ENCODE data around the gene PCNX2.
"Not testable (repeated sequence)": the region's sequence is repeated elsewhere in the genome, so short reads cannot be mapped to it uniquely, and the experiment has no call there.

PCNX2 gene

DNA sequence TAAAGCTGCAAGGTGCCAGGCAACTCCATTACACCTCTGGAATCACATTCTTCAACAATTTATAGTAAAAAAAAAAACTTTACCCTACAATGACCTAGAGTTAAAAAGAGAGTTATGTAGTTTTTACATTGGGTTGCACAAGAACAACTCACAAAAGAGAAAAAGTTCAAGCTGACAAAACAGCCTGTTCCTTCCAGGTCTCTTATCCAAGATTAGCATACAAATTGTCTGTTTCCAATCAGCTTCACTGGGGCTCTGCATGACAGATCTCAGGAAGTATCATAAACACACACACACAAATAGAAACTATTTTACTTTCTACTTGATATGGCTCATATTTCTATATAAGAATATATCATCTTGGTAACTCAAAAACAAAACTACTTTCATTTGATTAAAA lies 154.6 kb downstream of the PCNX2 start:
- Histone ChIP-seq H3K27ac (ENCODE audit: low read length) (no peak overlapping the region), H3K9ac (ENCODE audit: low read depth, low read length) (no peak overlapping the region), H3K4me3 (ENCODE audit: low read length) (no peak overlapping the region), H3K27me3 (ENCODE audit: insufficient read depth, low read length) (no peaks in the 10 kb centered on the region), H3K4me1 (ENCODE audit: insufficient read depth, low read length) (peaks cover 3% of the 10 kb centered on the region; the same call in 1 of the 2 replicates), H3K36me3 (ENCODE audit: insufficient read depth, low read depth, low read length) (peaks cover 41% of the 10 kb centered on the region), H3K9me3 (ENCODE audit: insufficient read depth, low read depth, low read length) (no peaks in the 10 kb centered on the region)

DNA sequence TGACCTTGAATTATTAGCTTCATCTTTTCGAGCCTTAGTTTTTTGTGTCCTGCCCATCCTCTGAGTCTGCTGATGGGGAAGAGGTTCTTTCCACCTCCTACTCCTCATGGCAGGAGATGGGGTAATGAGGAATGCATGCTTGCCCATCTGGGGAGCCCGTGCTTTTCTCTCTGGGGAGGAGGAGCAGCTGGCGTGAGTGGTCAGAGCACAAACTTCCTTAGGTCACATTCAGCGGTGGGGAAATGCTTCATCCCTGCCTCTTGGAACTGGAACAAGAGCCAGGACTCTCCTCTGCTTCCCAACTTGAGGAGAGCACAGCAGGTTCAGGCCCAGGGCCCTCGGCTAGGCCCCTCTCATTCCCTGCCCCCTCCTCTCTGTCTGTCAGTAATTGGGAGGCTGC lies 155.0 kb downstream of the PCNX2 start:
- Histone ChIP-seq H3K27me3 (ENCODE audit: insufficient read depth, low read length) (no peaks in the 10 kb centered on the region), H3K9ac (ENCODE audit: low read depth, low read length) (no peak overlapping the region), H3K9me3 (ENCODE audit: insufficient read depth, low read depth, low read length) (no peaks in the 10 kb centered on the region), H3K4me3 (ENCODE audit: low read length) (no peak overlapping the region), H3K27ac (ENCODE audit: low read length) (no peak overlapping the region), H3K4me1 (ENCODE audit: insufficient read depth, low read length) (peaks cover 3% of the 10 kb centered on the region; the same call in 1 of the 2 replicates), H3K36me3 (ENCODE audit: insufficient read depth, low read depth, low read length) (peaks cover 41% of the 10 kb centered on the region)

DNA sequence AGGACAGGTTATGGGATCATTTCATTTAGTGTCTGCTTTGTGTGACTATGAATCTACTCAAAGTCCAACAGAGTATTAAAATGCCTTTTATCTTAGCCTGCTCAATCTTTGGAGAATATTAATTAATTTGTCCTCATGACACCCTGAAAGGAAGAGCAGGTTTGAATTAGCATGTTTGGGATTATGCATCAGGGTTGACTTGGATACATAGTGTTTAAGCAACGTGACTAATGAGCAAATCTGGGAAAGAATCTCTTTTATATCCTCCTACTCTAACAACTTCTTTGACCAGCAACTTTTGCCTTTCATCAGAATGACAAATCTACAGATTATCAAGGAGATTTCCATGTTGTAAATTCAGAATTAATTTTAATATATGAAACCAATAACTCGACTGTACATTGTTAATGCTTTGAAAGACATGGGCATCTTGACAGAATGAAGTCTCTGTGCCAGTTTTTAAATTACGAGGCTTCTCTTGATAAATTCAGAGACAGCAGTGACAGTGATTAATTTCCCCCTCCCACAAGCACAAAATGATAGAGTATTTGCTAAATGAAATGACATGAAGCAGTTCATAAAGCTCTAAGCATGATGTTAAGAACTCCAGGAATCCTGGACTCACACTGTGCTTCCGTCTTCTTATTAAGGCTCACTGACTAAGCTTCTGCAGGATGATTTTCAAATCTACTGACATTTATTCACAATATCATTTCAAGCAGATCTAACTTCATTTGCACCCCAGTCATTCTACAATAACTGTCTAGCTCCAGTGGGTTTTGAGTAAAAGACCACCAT lies 156.5 kb downstream of the PCNX2 start:
- H3K36me3 ChIP-seq (ENCODE audit: insufficient read depth, low read depth, low read length): peaks cover 51% of the 10 kb centered on the region
- H3K27ac ChIP-seq (ENCODE audit: low read length): no peak overlapping the region
- no peak overlapping the region for H3K4me3 ChIP-seq (ENCODE audit: low read length)
- no peak overlapping the region for H3K9ac ChIP-seq (ENCODE audit: low read depth, low read length)
- no peaks in the 10 kb centered on the region for H3K9me3 ChIP-seq (ENCODE audit: insufficient read depth, low read depth, low read length)
- H3K27me3 ChIP-seq (ENCODE audit: insufficient read depth, low read length): no peaks in the 10 kb centered on the region
- H3K4me1 ChIP-seq (ENCODE audit: insufficient read depth, low read length): peaks cover 3% of the 10 kb centered on the region; the same call in 1 of the 2 replicates

DNA sequence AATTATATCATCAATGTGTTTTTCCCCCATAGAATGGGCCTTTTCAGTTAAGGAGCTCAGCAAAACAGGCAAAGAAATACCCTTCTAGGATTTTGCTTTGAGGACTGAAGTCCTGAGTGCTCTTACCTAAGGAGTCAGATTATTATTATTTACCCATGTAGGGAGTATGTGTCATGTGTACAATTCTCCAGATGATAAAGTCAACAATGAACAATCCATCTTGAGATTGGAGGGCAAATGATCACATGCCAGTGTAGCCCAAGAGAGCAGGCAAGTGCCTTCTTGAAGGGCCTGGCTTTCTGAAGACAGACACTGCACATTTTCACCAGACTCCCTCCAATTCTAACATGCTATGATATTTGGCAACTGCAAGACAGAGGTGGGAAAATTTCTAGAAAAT lies 159.7 kb downstream of the PCNX2 start:
- no peak overlapping the region for H3K27ac ChIP-seq (ENCODE audit: low read length)
- H3K9me3 ChIP-seq (ENCODE audit: insufficient read depth, low read depth, low read length): no peaks in the 10 kb centered on the region
- no peaks in the 10 kb centered on the region for H3K27me3 ChIP-seq (ENCODE audit: insufficient read depth, low read length)
- no peaks in the 10 kb centered on the region; the same call in 1 of the 2 replicates for H3K4me1 ChIP-seq (ENCODE audit: insufficient read depth, low read length)
- H3K36me3 ChIP-seq (ENCODE audit: insufficient read depth, low read depth, low read length): peaks cover 78% of the 10 kb centered on the region
- no peak overlapping the region for H3K9ac ChIP-seq (ENCODE audit: low read depth, low read length)
- H3K4me3 ChIP-seq (ENCODE audit: low read length): no peak overlapping the region

DNA sequence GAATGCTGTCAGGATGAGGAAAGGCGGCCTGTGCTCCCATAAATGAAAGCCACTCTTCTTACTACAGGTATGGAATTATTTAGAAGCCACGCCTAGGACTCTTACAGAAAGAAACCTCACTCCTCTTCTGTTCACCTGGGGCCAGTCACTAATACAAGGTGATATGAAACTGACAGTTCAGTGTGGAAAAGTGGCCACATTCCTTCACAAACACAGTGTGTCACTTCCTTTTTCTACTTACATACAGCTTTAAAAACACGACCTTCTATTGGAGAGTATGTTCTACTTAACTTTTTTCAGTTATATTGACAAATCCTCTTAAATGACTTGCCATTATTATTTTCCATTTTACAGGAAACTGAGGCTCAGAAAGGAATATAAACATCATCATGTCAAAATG lies 163.1 kb downstream of the PCNX2 start:
- no peaks in the 10 kb centered on the region for H3K27me3 ChIP-seq (ENCODE audit: insufficient read depth, low read length)
- H3K4me3 ChIP-seq (ENCODE audit: low read length): no peak overlapping the region
- H3K4me1 ChIP-seq (ENCODE audit: insufficient read depth, low read length): no peaks in the 10 kb centered on the region
- peaks cover 73% of the 10 kb centered on the region for H3K36me3 ChIP-seq (ENCODE audit: insufficient read depth, low read depth, low read length)
- no peak overlapping the region for H3K9ac ChIP-seq (ENCODE audit: low read depth, low read length)
- no peaks in the 10 kb centered on the region for H3K9me3 ChIP-seq (ENCODE audit: insufficient read depth, low read depth, low read length)
- H3K27ac ChIP-seq (ENCODE audit: low read length): no peak overlapping the region

DNA sequence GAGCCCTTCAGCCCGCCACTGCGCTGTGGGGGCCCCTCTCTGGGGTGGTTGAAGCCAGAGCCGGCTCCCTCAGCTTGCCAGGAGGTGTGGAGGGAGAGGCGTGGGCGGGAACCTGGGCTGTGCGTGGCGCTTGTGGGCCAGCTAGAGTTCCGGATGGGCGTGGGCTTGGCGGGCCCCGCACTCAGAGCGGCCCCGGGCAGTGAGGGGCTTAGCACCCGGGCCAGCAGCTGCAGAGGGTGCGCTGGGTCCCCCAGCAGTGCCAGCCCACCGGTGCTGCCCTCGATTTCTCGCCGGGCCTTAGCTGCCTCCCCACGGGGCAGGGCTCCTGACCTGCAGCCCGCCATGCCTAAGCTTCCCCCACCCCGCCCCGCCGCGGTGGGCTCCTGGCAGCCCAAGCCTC lies 166.5 kb downstream of the PCNX2 start:
- H3K9ac ChIP-seq (ENCODE audit: low read depth, low read length); H3K27me3 ChIP-seq (ENCODE audit: insufficient read depth, low read length); H3K27ac ChIP-seq (ENCODE audit: low read length); H3K9me3 ChIP-seq (ENCODE audit: insufficient read depth, low read depth, low read length); H3K4me3 ChIP-seq (ENCODE audit: low read length); H3K4me1 ChIP-seq (ENCODE audit: insufficient read depth, low read length): not testable (repeated sequence)
- H3K36me3 ChIP-seq (ENCODE audit: insufficient read depth, low read depth, low read length): peaks cover 70% of the 10 kb centered on the region

DNA sequence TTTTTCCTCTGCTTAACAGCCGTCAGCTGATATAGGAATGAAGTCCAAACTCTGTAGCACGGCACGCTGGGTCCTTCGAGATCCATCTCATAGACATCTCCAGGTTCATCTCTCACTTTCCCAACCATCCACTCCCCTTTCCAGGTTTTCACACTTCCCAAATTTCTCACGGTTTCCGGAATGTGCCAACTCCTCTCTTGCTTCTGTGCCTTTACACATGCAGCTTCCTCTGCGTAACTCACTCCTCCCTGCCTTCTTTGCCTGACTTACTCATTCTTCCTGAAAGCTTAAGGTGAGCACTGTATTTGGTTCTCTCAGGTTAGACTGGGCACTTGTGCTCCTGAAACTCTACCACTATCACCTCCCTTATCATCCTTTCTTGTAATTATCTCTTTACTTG lies 168.4 kb downstream of the PCNX2 start:
- peaks cover 54% of the 10 kb centered on the region for H3K36me3 ChIP-seq (ENCODE audit: insufficient read depth, low read depth, low read length)
- H3K9me3 ChIP-seq (ENCODE audit: insufficient read depth, low read depth, low read length): no peaks in the 10 kb centered on the region
- no peak overlapping the region for H3K9ac ChIP-seq (ENCODE audit: low read depth, low read length)
- no peak overlapping the region for H3K4me3 ChIP-seq (ENCODE audit: low read length)
- H3K4me1 ChIP-seq (ENCODE audit: insufficient read depth, low read length): no peaks in the 10 kb centered on the region
- no peaks in the 10 kb centered on the region for H3K27me3 ChIP-seq (ENCODE audit: insufficient read depth, low read length)
- H3K27ac ChIP-seq (ENCODE audit: low read length): no peak overlapping the region

DNA sequence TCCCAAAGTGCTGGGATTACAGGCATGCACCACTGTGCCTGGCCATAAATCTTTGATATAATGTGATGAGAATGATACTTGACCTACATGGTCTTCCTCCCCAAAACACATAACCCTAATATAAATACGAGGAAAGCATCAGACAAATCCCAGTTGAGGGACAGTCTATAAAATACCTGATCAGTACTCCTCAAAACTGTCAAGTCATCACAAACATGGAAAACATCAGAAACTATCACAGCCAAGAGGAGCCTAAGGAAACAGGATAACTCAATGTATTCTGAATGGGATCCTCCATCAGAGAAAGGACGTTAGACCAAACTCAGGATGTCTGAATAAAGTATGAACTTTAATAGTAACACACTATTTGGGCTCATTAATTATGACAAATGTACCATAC lies 172.7 kb downstream of the PCNX2 start:
- Histone ChIP-seq H3K36me3 (ENCODE audit: insufficient read depth, low read depth, low read length) (peaks cover 34% of the 10 kb centered on the region), H3K9me3 (ENCODE audit: insufficient read depth, low read depth, low read length) (no peaks in the 10 kb centered on the region), H3K4me1 (ENCODE audit: insufficient read depth, low read length) (no peaks in the 10 kb centered on the region), H3K9ac (ENCODE audit: low read depth, low read length) (no peak overlapping the region), H3K4me3 (ENCODE audit: low read length) (no peak overlapping the region), H3K27me3 (ENCODE audit: insufficient read depth, low read length) (no peaks in the 10 kb centered on the region), H3K27ac (ENCODE audit: low read length) (no peak overlapping the region)

DNA sequence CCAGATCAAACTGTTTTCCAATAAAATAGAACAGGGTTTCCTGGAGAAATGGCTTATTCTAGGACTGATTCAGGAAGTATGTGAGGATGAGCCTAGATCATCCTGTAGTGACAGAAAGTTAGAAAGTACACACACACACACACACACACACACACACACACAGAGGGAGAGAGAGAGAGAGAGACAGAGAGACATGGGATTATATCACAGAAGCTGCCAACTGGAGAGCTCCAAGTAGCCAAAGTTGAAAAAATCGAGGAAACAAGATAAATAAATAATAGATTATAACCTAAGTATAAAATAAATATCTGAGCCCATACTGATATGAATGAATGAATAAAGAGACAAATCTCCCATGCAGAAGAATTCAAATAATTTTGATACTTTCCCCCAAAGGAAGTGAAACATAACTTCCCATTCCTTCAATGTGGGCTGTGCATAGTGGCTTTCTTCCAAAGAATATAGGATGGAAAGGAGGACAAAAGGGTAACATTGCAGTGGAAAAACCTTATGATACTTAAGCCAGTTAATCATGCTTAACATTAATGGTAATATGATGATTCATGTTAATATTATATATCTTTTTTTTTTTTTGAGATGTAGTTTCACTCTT lies 173.5 kb downstream of the PCNX2 start:
- H3K27ac ChIP-seq (ENCODE audit: low read length): no peak overlapping the region
- H3K4me1 ChIP-seq (ENCODE audit: insufficient read depth, low read length): no peaks in the 10 kb centered on the region
- no peak overlapping the region for H3K9ac ChIP-seq (ENCODE audit: low read depth, low read length)
- H3K9me3 ChIP-seq (ENCODE audit: insufficient read depth, low read depth, low read length): no peaks in the 10 kb centered on the region
- H3K36me3 ChIP-seq (ENCODE audit: insufficient read depth, low read depth, low read length): peaks cover 27% of the 10 kb centered on the region
- H3K4me3 ChIP-seq (ENCODE audit: low read length): no peak overlapping the region
- H3K27me3 ChIP-seq (ENCODE audit: insufficient read depth, low read length): no peaks in the 10 kb centered on the region

DNA sequence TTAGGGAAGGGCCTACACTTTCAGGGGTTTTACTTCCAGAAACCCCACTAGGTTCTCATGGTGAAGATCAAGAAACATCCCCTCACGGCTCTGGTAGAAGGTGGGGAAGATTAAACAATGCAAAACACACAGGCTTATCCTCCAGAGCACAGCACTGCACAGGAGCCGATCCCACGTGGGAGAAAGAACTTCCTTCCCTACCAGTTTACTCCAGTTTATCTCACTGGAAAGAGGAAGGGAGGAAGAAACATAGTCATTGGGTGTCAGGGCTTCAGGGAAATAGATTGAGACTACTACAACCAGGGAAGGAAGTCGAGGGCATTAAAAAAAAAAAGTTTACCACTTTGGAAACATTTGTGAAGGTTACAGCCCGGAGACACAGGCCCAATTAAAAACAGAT lies 180.7 kb downstream of the PCNX2 start:
- Histone ChIP-seq H3K4me3 (ENCODE audit: low read length) (no peak overlapping the region), H3K4me1 (ENCODE audit: insufficient read depth, low read length) (peaks cover 43% of the 10 kb centered on the region), H3K27me3 (ENCODE audit: insufficient read depth, low read length) (no peaks in the 10 kb centered on the region), H3K9me3 (ENCODE audit: insufficient read depth, low read depth, low read length) (no peaks in the 10 kb centered on the region), H3K9ac (ENCODE audit: low read depth, low read length) (peak overlapping the region; percentile 90; the same call in 1 of the 2 replicates), H3K27ac (ENCODE audit: low read length) (peak overlapping the region; percentile 90), H3K36me3 (ENCODE audit: insufficient read depth, low read depth, low read length) (peaks cover 22% of the 10 kb centered on the region)

DNA sequence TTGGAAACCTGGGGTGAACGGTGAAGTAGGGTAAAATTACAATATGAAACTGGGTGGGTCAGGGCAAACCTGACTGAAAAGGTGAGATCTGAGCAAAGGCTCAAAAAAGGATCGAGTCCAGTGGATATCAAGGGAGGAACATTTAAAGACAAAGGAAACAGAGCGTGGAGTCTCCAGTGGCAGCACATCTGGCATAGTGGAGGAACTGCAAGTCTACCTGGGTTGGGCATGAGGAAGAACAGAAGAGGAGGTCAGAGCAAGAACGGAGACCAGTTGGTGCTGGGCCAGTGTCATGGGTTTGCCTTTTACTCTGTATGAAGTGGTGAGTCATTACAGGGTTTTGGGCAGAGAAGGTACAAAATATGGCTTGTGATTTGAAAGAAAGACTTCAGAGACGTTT lies 181.4 kb downstream of the PCNX2 start:
- Histone ChIP-seq H3K36me3 (ENCODE audit: insufficient read depth, low read depth, low read length) (peaks cover 25% of the 10 kb centered on the region), H3K27me3 (ENCODE audit: insufficient read depth, low read length) (no peaks in the 10 kb centered on the region), H3K9ac (ENCODE audit: low read depth, low read length) (peak overlapping the region; percentile 90; the same call in 1 of the 2 replicates), H3K4me3 (ENCODE audit: low read length) (no peak overlapping the region), H3K9me3 (ENCODE audit: insufficient read depth, low read depth, low read length) (no peaks in the 10 kb centered on the region), H3K27ac (ENCODE audit: low read length) (peak overlapping the region; percentile 90), H3K4me1 (ENCODE audit: insufficient read depth, low read length) (peaks cover 43% of the 10 kb centered on the region)
